GM18870 (cell line): ENCODE data around the gene RPLP1.

ENCODE experiments used
- ATAC-seq: cut with Tn5 transposase; IDR thresholded peaks from one replicate; pipeline ENCODE4 v1.9.1; 2021; ENCODE audit warnings: moderate library complexity; ENCODE audit not compliant: unreplicated experiment

Gene RPLP1

DNA sequence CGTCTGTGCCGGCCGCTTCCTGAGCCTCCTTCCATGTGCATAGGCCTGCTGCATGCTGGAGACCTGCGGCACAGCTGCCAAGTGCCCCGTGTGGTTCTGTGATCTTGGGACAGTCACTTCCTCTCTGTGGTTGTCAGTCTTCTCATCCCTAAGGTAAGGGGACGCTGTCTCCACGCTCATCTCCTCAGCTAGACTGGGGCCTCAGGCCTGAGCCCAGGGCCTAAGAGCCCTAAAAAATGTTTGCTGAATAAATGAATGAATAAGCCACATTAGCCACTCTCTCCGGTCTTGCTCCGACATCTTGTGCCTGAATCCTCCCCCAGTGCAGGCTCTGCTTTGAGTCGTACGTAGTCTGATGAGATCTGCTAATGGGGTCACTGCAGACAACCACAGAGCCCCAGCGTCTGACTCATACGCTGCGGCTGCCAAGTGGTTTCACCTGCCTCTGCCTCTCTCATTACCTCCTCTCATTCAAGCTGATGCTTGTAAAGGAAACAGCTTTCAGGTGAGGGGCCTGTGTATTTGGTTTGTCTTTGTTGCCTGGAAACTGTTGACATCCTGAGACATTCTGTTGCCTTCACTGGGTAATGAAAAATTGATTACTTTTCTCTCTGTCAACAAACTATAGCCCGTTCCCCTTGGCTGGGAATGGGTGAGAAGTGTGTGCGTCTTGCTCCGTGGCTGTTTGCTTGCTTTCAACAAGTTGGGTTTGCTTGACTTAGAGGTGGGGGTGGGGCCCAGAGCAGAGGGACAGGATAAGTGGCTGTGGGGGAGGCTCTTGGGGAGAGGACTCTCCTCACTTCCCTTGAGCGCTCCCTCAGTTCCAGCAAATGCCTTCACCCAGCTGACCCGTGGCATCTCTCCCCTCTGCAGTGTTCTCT, 15.9 kb downstream of the RPLP1 start:
- ATAC-seq: no peak

DNA sequence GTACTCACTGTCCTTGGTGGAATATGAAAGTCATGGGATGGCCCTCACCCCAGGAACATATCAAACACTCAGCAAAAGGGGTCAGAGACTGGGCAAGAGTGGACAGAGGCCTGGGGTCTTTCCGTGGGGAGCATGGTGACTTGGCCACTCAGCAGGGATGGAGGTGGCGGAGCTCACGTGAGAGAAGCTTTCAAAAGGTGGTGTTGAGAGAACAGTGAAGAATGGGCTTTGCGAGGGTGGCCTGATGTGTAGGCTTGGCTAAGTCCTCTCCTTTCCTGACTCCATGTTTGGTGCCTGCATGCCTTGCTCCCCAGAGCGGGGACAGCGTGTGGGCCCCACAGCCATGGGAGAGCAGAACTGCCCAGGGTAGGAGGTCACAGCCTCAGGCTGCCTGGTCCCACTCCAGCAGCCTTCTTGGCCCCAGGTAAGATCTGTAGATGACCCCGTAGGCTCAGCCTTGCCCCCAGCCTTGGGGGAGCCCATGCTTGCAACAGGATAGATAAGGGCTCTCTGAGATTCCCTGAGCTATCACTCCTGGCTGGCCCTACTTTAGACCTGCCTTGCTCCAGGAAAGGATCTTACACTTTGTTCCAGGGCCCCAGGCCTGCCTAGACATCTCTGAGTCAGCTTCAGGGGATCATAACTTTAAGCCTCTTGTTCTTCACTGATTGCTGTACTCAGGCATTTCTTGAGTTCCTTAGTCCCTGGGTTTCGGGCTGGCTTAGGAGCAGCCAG, 17.0 kb downstream of the RPLP1 start:
- no peak for ATAC-seq

DNA sequence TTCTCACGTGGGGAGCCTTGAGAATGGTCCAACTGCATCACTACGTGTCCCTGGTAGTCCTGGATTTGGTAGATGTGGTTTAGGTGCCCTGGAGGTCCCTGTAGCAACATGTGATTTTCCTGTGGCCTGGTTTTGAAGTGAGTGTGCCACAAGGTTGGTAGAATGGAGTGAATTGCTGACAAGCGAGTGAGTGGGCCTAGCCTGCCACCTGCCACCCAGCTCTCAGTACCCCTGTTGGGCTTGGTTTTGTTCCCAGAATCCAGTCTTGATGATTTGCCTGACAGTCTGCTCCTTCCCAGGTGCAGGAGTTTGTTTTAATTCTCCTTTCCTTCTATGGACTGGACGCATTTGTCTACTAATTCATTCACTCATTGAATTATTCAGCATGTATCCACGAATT, 19.4 kb downstream of the RPLP1 start:
- ATAC-seq: no peak

DNA sequence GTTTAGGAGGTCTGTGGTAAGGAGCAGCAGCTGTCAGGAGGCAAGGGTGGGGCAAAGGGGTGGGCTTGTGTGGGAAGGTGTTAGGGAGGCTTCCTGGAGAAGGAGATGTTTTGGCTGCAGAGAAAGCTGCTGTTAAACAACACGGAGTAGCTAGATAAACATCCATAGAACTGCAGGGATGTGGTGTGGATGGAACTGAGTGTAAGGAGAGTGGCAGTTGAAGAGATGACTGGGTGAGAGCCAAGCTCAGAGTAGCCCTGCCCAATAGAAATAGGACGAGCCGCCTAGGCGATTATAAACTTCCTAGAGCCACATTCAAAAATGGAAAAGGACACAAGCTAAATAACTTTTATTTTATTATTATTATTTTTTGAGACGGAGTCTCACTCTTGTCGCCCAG, 19.9 kb downstream of the RPLP1 start:
- ATAC-seq: no peak

DNA sequence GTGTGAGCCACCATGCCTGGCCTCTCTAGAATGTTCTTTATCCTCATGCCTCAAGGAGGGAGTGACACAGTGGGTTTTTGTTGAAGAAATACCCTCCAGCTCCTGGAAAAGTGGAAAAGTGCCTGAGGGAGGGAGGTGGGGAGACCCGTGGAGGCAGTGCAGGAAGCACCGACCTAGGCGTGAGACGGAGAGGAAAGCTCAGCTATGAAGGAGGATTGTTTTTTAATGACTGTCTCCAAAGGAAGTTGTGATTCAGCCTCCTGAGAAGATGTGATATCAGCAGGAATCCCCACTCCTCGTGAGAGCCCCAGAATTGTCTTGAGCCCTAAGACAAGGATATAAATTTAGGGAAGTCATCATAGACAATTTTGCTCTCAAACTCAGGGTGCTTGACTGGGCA, 21.7 kb downstream of the RPLP1 start:
- ATAC-seq: no peak

DNA sequence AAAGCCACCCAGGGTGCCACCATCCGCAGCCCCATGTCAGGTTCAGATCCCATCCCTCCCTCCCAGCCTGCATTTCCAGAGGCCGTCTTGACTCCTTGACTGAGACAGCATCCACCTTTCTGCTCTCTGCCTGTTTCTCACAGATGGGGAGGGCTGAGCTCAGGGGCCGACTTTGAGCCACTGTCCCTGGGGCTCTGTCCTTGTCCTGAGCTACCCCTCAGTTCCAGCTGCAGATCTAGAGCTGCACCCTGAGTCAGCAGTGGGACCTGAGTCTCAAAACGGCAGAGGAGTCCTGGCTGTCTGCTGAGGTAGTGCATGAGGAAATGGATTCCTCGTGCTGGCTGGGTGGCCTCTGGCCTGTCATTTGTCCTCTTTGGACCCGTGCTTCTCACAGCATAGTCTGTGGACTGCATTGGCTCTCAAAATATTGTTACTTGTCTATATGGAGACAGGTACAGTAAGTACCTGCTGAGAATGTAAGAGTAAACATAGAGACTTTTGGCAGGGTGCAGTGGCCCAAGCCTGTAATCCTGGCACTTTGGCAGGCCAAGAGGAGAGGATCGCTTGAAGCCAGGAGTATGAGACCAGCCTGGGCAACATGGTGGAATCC, 22.3 kb downstream of the RPLP1 start:
- no peak for ATAC-seq

DNA sequence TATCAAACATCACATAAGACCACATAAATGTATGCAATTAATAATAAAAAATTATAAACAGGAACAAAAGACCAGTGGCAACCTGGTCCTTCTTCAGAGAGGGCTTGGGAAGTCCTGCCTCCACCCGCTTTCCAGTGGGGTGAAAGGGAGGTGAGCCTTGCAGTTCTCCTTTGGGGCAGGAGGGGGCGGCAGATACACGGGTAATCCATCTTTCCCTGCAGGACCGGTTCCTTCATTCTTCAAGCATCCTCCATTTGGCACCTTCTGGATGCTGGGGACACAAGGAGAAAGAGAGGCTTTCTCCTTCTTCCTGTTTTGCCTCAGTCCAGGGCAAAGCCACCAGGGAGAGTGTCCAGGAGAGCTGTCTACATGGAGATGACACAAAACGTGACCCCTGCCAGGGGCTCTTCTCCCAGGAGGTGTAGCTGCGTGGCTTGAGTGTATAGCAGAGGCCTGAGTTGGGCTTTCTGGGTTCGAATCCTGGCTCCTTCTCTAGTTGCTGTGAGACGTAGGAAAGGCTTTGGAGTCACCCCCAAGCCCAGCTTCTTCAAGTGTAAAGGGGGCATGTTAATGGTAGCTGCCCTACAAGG, 23.2 kb downstream of the RPLP1 start:
- no peak for ATAC-seq

DNA sequence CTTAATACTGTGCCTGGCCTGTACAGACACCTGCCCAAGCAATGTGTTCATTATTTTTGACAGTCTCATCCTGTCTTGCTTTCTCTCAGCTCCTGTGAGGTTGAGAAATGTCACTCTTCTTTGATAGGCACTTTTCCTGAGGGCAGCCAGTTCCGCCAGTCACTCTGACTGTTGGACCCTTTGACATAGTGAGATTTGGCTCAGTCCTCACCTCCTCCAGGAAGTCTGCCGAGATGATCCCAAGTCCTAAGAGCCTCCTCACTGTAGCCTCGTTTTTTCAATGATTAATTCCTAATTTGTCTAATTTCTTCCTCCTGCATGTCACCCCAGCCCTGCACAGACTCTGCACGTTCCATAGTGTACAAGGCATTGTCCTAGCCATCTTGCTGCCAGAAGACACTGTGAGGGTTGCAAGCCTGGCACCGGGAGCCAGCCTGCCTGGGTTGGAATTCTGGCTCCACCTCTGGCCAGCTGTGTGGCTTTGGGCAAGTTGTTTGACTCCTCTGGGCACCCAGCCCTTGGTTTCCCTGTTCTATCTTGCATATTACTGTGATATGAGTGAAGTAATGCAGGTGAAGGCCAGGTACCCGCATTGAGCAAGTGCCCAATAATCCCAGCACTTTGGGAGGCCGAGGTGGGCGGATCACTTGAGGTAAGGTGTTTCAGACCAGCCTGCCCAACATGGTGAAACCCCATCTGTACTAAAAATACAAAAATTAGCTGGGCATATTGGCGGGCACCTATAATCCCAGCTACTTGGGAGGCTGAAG, 24.3 kb downstream of the RPLP1 start:
- ATAC-seq: no peak

DNA sequence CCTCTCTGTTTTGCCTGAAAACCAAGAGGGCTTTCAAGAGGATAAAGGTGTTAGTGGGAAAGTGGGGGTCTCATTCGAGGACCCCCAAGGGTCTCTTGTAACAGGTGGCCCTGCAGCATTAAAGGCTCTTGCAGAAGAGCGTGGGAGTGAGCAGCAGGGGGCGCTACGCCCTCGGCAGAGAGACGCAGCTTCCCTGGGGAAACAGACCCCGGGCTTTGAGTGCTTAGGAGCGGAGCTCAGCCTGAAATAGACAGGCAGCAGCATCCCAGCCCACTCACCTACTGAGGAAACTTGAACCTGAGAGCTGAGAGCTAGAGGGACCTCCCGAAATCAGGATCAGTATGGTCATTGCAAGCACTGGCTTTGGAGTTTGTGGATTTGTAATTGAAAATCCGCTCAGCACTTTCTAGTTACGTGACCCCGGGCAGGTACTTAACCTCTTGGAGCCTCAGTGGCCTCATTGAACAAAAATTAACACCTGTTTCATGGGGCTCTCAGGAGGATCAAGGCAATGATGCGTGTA, 25.7 kb downstream of the RPLP1 start:
- ATAC-seq: no peak

DNA sequence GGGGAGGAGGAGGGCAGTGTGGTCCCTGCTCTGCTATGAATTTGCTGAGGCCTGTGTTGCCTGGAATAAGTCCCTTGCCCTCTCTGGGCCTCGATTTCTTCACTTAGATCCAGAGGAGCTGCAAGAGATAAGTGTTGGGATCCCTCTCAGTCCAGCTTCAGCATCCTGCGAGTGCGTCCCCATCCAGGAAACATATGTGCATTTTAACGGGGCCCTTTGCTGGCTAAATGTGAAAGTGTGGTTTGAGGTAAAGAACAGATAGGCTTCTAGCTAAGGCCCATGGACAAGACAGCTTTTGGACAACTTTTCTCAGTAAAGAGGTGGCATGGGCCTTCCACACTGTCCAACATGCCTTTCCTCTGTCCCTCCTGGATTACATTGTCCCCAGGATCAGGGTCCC, 26.5 kb downstream of the RPLP1 start:
- ATAC-seq: no peak

DNA sequence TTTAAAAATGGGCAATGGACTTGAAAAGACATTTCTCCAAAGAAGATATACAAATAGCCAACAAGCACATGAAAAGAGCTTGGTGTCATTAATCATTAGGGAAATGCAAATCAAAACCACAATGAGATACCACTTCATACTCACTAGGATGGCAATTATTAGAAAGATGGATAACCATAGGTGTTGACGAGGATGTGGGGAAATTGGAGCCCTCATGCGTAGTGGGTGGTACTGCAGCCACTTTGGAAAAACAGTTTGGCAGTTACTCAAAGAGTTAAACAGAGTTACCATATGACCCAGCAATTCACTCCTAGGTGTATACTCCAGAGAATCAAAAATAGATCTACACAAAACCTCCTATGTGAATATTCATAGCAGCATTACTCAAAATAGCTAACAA, 27.4 kb downstream of the RPLP1 start:
- ATAC-seq: no peak

DNA sequence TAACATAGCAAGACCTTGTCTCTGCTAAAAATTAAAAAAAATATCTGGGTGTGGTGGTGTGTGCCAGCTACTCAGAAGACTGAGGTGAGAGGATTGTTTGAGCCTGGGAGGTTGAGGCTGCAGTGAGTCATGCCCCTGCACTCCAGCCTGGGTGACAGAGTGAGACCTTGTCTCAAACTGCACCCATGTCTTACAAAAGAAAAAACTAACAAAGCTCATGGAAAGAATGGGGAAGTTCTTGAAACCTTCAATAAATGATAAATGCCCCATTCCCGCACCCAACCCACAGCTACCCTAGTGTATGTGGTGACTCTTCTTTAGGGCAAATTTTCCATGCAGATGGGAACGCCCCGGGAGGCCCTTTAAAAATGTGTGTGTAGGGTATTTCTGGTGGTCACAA, 28.3 kb downstream of the RPLP1 start:
- ATAC-seq: no peak

DNA sequence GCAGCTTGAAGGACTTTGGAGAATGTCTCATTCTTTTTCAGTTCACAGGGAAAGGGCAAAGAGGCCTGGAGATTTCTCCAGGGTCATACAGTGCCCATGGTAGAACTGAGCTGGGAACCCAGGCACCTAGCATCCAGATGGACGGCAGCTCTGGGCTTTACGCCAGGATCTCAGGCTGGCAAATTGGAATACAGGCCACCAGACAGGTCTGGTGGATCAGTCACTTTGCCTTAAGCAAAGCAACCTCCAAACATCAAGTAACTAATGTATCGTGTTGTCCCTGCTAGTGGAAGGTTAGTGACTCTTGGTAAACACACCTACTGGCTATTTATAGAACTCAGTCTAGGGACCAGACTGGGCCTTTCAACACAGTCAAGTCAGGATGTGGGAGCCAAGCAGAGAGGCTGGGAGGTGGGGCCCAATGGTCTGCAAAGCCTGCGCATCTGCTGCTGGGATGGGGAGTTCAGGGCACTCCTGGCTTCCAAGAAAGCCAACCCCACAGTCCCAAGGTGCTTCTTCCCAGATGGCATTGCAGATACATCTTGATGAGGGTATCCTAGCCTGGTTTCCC, 30.2 kb downstream of the RPLP1 start:
- ATAC-seq: no peak

DNA sequence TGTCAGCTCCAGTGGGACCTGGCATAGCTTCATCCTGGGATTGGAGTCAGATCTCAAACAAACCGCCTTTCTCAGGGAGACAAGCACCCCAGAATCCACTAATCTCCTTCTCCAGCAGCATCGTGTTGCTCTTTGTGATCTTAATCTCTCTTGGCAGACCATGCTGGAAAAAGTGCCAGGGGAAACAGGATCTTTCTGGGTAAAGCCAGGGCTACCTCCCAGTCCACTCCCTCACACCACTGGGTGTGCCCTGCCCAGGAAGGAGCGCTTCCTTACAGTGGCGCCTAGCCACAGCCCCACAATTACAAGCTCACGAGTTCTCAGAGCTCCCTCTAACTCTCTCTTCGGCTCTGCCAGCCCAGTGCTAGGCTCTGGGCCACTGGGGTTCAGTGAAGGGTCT, 32.2 kb downstream of the RPLP1 start:
- ATAC-seq: no peak

DNA sequence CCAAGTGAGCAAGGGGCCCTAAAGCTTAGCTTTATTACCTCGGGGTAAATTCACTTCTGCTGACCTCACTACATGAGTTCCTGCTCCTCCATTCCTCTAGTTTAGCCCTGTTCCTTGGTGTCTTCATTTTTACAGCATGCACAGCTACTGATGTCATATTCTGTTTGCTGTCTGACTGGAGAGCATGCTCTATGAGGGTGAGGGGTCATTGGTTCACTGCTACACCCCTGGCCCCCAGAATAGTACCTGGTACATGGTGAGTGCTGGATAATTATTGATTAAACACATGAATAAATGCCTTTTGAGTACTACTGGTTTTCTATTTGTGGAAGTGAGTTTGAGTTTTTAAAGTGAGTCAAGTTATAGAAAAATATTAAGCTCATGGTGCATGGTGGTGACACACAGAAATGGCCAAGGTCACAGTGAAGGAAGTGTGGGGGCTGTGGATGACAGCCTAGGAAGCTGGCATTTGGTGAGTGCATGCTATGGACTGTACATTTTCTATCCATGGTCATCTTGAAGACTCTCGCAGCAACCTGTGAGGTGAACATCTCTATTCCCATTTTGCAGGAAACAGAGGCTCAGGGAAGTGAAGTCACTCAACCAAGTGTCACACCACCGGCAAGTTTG, 34.0 kb downstream of the RPLP1 start:
- no peak for ATAC-seq

DNA sequence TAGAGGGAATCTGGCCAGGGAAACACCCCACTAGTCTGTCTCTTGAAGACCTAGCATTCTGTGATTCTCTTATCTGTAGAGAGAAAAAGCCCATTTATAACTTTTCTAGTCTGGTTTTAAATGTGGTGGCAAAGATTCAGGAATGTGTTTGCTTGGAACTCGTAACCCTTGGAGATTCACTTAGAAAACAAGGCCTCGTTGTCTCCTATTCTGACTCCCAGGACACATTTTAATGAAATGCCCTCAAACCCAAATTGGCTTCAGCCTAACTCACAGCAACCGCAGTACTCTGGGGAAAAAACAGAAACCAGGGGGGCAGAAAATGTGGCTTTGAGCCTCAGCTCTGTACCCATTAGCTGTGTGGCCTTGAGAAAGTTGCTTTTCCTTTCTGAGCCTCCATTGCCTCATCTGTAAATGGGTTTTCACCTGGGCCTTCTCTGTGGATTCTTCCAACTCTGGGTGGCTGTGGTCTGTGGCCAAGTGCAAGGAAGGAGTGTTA, 36.5 kb downstream of the RPLP1 start:
- ATAC-seq: no peak

DNA sequence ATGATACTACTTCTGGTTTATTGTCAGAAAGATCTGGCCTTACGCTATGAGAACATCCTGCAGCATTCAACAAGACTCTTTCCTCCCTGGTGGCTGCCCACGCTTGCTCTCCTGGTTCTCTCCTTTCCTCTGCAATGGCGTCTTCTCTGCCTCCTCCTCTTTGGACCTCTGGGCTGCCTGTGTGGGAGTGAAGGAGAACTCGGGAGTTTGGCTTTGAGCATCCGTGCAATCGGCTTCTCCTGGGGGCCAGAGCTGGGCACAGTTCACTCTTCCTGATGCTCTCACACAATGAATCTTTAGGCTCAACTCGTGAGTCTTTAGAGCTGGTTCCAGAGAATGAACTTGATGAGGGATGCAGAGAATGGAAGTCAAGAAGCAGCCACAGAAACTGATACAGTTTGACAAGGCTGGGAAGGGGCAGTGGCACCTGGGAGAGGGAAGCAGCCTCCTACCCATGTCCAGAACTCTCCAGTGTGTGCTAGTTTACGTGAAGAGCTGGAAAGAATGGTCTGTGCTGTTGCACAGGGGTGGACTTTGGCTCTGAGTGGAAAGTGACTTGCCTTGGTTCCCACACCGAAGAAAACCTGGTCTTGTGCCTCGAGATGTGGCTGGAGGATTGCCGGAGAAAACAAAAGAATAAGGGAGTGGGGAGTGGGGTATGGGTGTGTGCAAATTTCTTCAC, 37.9 kb downstream of the RPLP1 start:
- no peak for ATAC-seq

DNA sequence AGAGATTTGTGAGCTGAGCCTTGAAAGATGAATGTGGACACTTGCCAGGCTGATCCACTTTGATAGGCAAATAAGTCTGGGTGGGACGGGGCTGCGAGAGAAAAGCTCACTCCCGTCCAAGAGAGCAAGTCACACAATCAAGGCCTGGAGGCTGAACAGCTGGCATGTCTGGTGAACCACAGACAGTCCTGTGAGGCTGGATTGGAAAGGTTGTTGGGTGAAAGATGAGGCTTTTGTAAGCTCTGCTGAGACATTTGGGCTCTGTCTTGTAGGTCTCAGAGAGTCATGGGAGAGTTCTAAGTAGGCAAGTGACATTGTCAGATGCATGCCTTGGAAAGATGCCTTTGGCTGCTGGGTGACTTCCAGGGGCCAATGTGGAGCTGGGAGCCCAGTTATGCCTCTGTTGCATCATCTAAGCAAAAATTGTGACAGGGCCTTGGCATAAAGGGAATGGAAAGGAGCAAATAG, 38.5 kb downstream of the RPLP1 start:
- ATAC-seq: no peak

DNA sequence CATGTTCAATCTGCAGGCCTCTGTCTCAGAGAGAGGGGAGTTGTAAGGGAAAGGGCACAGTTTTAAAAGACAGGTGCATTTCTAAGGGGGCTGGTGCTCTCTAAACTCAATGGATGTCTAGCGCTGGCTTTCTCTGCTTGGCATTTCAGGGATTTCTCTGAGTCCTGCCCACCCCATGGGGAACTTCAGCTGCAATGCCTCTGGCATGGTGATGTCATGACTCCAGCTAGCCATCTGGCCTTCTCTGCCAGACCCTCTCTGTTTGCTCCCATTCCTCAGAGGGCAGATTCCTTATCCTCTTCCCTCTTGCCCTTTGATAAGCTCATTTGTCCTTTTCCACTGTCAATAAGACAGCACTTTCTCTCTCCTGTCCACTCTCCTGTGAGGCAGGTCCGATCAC, 40.8 kb downstream of the RPLP1 start:
- no peak for ATAC-seq
